HepG2 (cell line): ENCODE results near the gene HEMK1. TPM values are rescaled to one million over a fixed set of nuclear protein-coding genes. Genes with fewer than 3 reads are reported as not detected.

Experiments
- ATF1 ChIP-seq: IDR thresholded peaks from 2 replicates; pipeline ENCODE4 v1.6.1; 2016; ENCODE audit warnings: mild to moderate bottlenecking, control low read depth
- HNRNPLL ChIP-seq: fragments of 200-400 bp; formaldehyde crosslinking; IDR thresholded peaks from 2 replicates; pipeline ENCODE4 v1.6.1; 2017; ENCODE audit warnings: mild to moderate bottlenecking, low read depth, low read length; ENCODE audit not compliant: poor library complexity, severe bottlenecking
- KAT7 ChIP-seq: IDR thresholded peaks from 2 replicates; pipeline ENCODE4 v1.6.1; 2018; ENCODE audit warnings: borderline replicate concordance, missing compliant biosample characterization
- MXI1 ChIP-seq: IDR thresholded peaks from 3 replicates; pipeline ENCODE4 v1.6.1; 2012; ENCODE audit warnings: low read depth, low read length, inconsistent platforms, borderline replicate concordance
- NR2F6 ChIP-seq, 2 experiments: IDR thresholded peaks; 2 replicates each; pipeline ENCODE4 v1.6.1; 2016; ENCODE audit warnings: antibody characterized with exemption in 1 of 2, mild to moderate bottlenecking in 1 of 2
- PTBP1 ChIP-seq: fragments of 200-400 bp; formaldehyde crosslinking; IDR thresholded peaks from 2 replicates; pipeline ENCODE4 v1.6.1; 2018; ENCODE audit warnings: low read length, low read depth; ENCODE audit not compliant: poor library complexity, severe bottlenecking
- SPEN ChIP-seq: sonication (generic); formaldehyde crosslinking; IDR thresholded peaks from 2 replicates; pipeline ENCODE4 v1.5.1; 2020; ENCODE audit warnings: low read depth, mild to moderate bottlenecking, missing genetic modification reagents
- TSC22D2 ChIP-seq: sonication (generic); formaldehyde crosslinking; IDR thresholded peaks from 2 replicates; pipeline ENCODE4 v1.5.1; 2020; ENCODE audit warnings: missing genetic modification reagents, mild to moderate bottlenecking, borderline replicate concordance
- ZC3H13 ChIP-seq: sonication (generic); formaldehyde crosslinking; IDR thresholded peaks from 2 replicates; pipeline ENCODE4 v1.8.1; 2023; ENCODE audit warnings: mild to moderate bottlenecking, missing genetic modification reagents, moderate library complexity
- ZNF317 ChIP-seq: sonication (generic); formaldehyde crosslinking; IDR thresholded peaks from 2 replicates; pipeline ENCODE4 v1.5.0; 2020; ENCODE audit warnings: mild to moderate bottlenecking, missing genetic modification reagents
- ZNF460 ChIP-seq: sonication (generic); formaldehyde crosslinking; IDR thresholded peaks from 2 replicates; pipeline ENCODE4 v1.5.1; 2020; ENCODE audit warnings: missing genetic modification reagents, mild to moderate bottlenecking, borderline replicate concordance
- ZNF687 ChIP-seq: sonication (generic); formaldehyde crosslinking; IDR thresholded peaks from 2 replicates; pipeline ENCODE4 v1.5.1; 2020; ENCODE audit warnings: mild to moderate bottlenecking, missing genetic modification reagents, moderate library complexity
- polyA plus RNA-seq, 8 experiments: library from polyadenylated mRNA; depleted of rRNA in 3 of 8; stranded (reverse) in 7 of 8; unstranded in 1 of 8; fragments of >200 nt; fragmentation: Illumina TruSeq in 4 of 8; extraction: Trizol in 4 of 8; gene quantifications; 2 replicates each; pipeline versions ENCODE4 v1.2.1 to v1.2.3, GENCODE V29; 2011 to 2016; ENCODE audit warnings: low read depth in 4 of 8, missing spikeins in 1 of 8, mixed read lengths in 1 of 8; ENCODE audit not compliant: insufficient read depth in 1 of 8
- total RNA-seq, 5 experiments: library from RNA; depleted of rRNA; stranded (reverse); fragments of >200 nt; fragmentation: Illumina TruSeq; extraction: Trizol; gene quantifications; 2 replicates each; pipeline ENCODE4 v1.2.3, GENCODE V29; 2016; ENCODE audit warnings: low read depth in 1 of 5
- TF ChIP-seq, protein P1 (sequence below): sonication (generic); formaldehyde crosslinking; IDR thresholded peaks from 2 replicates; pipeline ENCODE4 v1.4.0; 2020; ENCODE audit warnings: missing genetic modification reagents
- TF ChIP-seq, protein P2 (sequence below): sonication (generic); formaldehyde crosslinking; IDR thresholded peaks from 2 replicates; pipeline ENCODE4 v1.4.0; 2020; ENCODE audit warnings: mild to moderate bottlenecking, missing genetic modification reagents
- TF ChIP-seq, protein P3 (sequence below): IDR thresholded peaks from 2 replicates; pipeline ENCODE4 v1.6.1; 2018; ENCODE audit warnings: missing genetic modification reagents, mild to moderate bottlenecking, missing compliant biosample characterization

The HEMK1 gene
- total and polyA plus RNA-seq, 2 of the 13 experiments (the other 11 are each of a cell fraction or from before 2014, with no cell fraction given): 9.8 to 12.6 TPM

DNA sequence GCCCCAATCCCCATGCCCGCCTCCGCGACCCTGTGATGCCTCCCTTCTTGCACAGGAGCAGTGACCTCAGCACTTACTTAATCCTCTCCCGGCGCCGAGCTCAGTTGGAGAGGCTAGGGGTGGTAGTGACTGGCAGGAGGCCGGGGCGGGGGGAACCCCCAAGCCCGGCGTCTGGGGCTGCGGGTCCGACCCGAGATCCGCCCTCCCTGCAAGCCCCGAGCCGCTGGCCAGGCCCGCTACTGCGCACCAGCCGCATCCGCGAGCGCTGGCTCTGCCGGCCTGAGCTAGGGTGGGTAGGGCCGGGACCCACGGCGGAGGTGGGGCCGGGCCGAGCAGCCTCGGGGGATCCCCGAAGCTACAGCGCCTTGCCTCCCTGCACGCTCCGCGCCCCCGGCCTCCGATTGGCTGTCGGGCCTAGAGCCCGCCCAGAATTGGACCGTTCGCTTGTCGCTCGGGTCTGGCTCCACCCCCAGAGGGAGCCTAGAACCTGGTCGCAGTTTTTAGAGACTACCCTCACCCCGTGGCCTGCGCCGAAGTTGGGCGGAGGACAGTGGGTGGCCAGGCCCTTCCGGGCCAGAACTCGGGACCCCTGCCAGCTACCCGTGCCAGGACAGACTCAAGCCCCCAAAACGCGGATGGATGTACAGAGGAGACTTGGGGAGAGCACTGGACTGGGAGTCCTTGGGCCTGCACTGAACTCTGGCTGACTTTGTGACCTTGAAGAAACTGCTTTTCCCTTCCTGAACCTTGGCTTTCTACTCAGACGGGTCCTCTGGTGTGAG is 1.7 kb upstream of the HEMK1 start, which contains the start of gene C3orf18 (continued):
- TF ChIP-seq ZNF687: peak; percentile 78
- TF ChIP-seq, protein P1, sequence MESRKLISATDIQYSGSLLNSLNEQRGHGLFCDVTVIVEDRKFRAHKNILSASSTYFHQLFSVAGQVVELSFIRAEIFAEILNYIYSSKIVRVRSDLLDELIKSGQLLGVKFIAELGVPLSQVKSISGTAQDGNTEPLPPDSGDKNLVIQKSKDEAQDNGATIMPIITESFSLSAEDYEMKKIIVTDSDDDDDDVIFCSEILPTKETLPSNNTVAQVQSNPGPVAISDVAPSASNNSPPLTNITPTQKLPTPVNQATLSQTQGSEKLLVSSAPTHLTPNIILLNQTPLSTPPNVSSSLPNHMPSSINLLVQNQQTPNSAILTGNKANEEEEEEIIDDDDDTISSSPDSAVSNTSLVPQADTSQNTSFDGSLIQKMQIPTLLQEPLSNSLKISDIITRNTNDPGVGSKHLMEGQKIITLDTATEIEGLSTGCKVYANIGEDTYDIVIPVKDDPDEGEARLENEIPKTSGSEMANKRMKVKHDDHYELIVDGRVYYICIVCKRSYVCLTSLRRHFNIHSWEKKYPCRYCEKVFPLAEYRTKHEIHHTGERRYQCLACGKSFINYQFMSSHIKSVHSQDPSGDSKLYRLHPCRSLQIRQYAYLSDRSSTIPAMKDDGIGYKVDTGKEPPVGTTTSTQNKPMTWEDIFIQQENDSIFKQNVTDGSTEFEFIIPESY (CRISPR knock-in tag): 0 out of 2 replicates have a peak, but pooled peaks have one; percentile 11
- 0 out of 2 replicates have a peak, but pooled peaks have one; percentile 18 for TF ChIP-seq SPEN (CRISPR knock-in tag)
- TF ChIP-seq KAT7 (CRISPR knock-in tag): no peak
- TF ChIP-seq, protein P2, sequence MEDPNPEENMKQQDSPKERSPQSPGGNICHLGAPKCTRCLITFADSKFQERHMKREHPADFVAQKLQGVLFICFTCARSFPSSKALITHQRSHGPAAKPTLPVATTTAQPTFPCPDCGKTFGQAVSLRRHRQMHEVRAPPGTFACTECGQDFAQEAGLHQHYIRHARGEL (CRISPR knock-in tag): no peak
- TF ChIP-seq ZNF460: no peak
- TF ChIP-seq, protein P3, sequence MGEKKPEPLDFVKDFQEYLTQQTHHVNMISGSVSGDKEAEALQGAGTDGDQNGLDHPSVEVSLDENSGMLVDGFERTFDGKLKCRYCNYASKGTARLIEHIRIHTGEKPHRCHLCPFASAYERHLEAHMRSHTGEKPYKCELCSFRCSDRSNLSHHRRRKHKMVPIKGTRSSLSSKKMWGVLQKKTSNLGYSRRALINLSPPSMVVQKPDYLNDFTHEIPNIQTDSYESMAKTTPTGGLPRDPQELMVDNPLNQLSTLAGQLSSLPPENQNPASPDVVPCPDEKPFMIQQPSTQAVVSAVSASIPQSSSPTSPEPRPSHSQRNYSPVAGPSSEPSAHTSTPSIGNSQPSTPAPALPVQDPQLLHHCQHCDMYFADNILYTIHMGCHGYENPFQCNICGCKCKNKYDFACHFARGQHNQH: no peak
- TF ChIP-seq ZC3H13 (CRISPR knock-in tag): no peak
- TF ChIP-seq MXI1: peak; percentile 20; the same call in 1 of the 3 replicates
- no peak for TF ChIP-seq ZNF317 (CRISPR knock-in tag)
- peak; percentile 21 for TF ChIP-seq HNRNPLL
- no peak for TF ChIP-seq TSC22D2 (CRISPR knock-in tag)
- TF ChIP-seq NR2F6 (IDR thresholded peaks at IDR 0.05): no peak
- TF ChIP-seq NR2F6 (CRISPR knock-in tag; IDR thresholded peaks at IDR 0.05): no peak
- no peak for TF ChIP-seq ATF1 (CRISPR knock-in tag)
- TF ChIP-seq PTBP1: no peak
- TF ChIP-seq, all 625 proteins: peak for 49
